RWPE2 (cell line): ENCODE data around the gene WIPF2.
A peak's percentile ranks its signal among the peaks of the same experiment; 100 is the strongest.

Experiments used
- ATAC-seq: fragments of 200-7000 bp; cut with Tn5 transposase; 3 replicates; pipeline ENCODE4 v1.9.1; 2021; ENCODE audit warnings: low read depth
- DNase-seq: peaks from one replicate; pipeline ENCODE4 v3.0.0-alpha.2; 2020; ENCODE audit warnings: low spot score
- H3K27ac ChIP-seq: fragments of 450-650 bp; 2 replicates; pipeline ENCODE4 v1.5.1; 2017; ENCODE audit warnings: mild to moderate bottlenecking; ENCODE audit not compliant: poor library complexity, severe bottlenecking
- H3K27me3 ChIP-seq: fragments of 250-450 bp; sonication (Bioruptor Pico); 2 replicates; pipeline ENCODE4 v1.5.1; 2021; ENCODE audit warnings: mild to moderate bottlenecking, moderate library complexity; ENCODE audit not compliant: insufficient read depth, poor library complexity, severe bottlenecking
- H3K36me3 ChIP-seq: fragments of 250-450 bp; sonication (Bioruptor Pico); 2 replicates; pipeline ENCODE4 v1.5.1; 2020; ENCODE audit warnings: low read depth, mild to moderate bottlenecking, moderate library complexity
- H3K4me1 ChIP-seq: fragments of 250-450 bp; sonication (Bioruptor Pico); 2 replicates; pipeline ENCODE4 v1.5.1; 2021; ENCODE audit warnings: mild to moderate bottlenecking, moderate library complexity; ENCODE audit not compliant: insufficient read depth, poor library complexity, severe bottlenecking
- H3K4me3 ChIP-seq: fragments of 250-450 bp; sonication (Bioruptor Pico); 2 replicates; pipeline ENCODE4 v1.5.1; 2021; ENCODE audit warnings: mild to moderate bottlenecking, moderate library complexity; ENCODE audit not compliant: severe bottlenecking
- H3K9me3 ChIP-seq: fragments of 250-450 bp; sonication (Bioruptor Pico); 2 replicates; pipeline ENCODE4 v1.5.1; 2021; ENCODE audit warnings: mild to moderate bottlenecking, moderate library complexity; ENCODE audit not compliant: severe bottlenecking
- CTCF ChIP-seq: fragments of 450-650 bp; IDR thresholded peaks from one replicate; pipeline ENCODE4 v1.5.1; 2017; ENCODE audit warnings: mild to moderate bottlenecking, moderate library complexity; ENCODE audit not compliant: poor library complexity, severe bottlenecking

Gene WIPF2

GRCh38 chr17:40328386-40328766, 109.3 kb downstream of the WIPF2 start:
- H3K4me1 ChIP-seq: peaks cover 36% of the 10 kb centered on the region
- H3K4me3 ChIP-seq: no peak overlapping the region
- no peak for ATAC-seq
- TF ChIP-seq CTCF: no peak
- no peaks in the 10 kb centered on the region for H3K27me3 ChIP-seq
- no peaks in the 10 kb centered on the region for H3K9me3 ChIP-seq
- DNase-seq: no peak
- peaks cover 30% of the 10 kb centered on the region for H3K36me3 ChIP-seq
- H3K27ac ChIP-seq: peak overlapping the region; percentile 97

- Histone ChIP-seq H3K4me1 (peaks cover 38% of the 10 kb centered on the region), H3K27me3 (no peaks in the 10 kb centered on the region), H3K36me3 (peaks cover 34% of the 10 kb centered on the region), H3K4me3 (no peak overlapping the region), H3K9me3 (no peaks in the 10 kb centered on the region), H3K27ac (peak overlapping the region; percentile 1)
- no peak for TF ChIP-seq CTCF
- DNase-seq (no peak), ATAC-seq (peak; percentile 28; the same call in 1 of the 3 replicates)
Observed at GRCh38 chr17:40329839-40330794, 111.0 kb downstream of the WIPF2 start.

- no peak for TF ChIP-seq CTCF
- ATAC-seq: no peak
- Histone ChIP-seq H3K36me3 (peaks cover 34% of the 10 kb centered on the region), H3K9me3 (no peaks in the 10 kb centered on the region), H3K4me3 (no peak overlapping the region), H3K27ac (peak overlapping the region; percentile 1), H3K4me1 (peaks cover 34% of the 10 kb centered on the region), H3K27me3 (no peaks in the 10 kb centered on the region)
- no peak for DNase-seq
Observed at GRCh38 chr17:40330850-40331470, 111.9 kb downstream of the WIPF2 start.

- H3K9me3 ChIP-seq: no peaks in the 10 kb centered on the region
- DNase-seq: no peak
- H3K27ac ChIP-seq: no peak overlapping the region
- no peaks in the 10 kb centered on the region for H3K27me3 ChIP-seq
- H3K36me3 ChIP-seq: peaks cover 34% of the 10 kb centered on the region
- TF ChIP-seq CTCF: no peak
- H3K4me1 ChIP-seq: peaks cover 31% of the 10 kb centered on the region
- no peak overlapping the region for H3K4me3 ChIP-seq
- no peak for ATAC-seq
Observed at GRCh38 chr17:40331743-40332641, 112.9 kb downstream of the WIPF2 start.
